NB4 (cell line): ENCODE data around the gene MXI1.

Experiments
- CTCF ChIP-seq: IDR thresholded peaks from one replicate; pipeline ENCODE4 v1.5.1; 2012; ENCODE audit warnings: low read depth, low read length
- POLR2A ChIP-seq: IDR thresholded peaks from 2 replicates; pipeline ENCODE4 v1.6.1; 2011; ENCODE audit warnings: mild to moderate bottlenecking; ENCODE audit not compliant: insufficient read length; ENCODE audit errors: extremely low read depth

DNA sequence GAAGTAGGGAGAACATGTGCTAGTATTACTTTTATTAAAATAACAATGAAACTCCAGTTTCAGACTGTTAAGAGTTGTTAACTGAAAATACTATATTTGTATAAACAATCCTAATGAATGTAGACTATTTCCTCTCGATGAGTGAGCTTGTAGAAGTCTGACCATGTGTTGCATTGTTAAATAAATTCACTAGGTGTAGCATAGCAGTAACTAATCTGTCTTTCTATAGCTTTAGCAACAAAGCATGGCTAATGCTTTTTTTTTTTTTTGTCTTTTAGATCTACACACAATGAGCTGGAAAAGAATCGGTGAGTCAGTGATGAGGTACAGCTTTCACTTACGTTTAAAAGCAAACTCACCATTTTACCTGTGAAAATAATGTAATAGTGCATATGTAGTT, 37.1 kb downstream of the MXI1 start:
- TF ChIP-seq CTCF (no peak), POLR2A (no peak)
